GM23248 (cell line): ENCODE results near the gene LSM12. TPM values are rescaled to one million over a fixed set of nuclear protein-coding genes. Genes with fewer than 3 reads are reported as not detected.
A peak's percentile ranks its signal among the peaks of the same experiment; 100 is the strongest.

ENCODE experiments used
- DNase-seq: peaks from one replicate; pipeline ENCODE4 v3.0.0-alpha.2; 2015
- H2AFZ ChIP-seq: fragments of 200-600 bp; sonication (generic); 2 replicates; pipeline ENCODE4 v1.6.1; 2016; ENCODE audit warnings: antibody characterized with exemption
- H3F3A ChIP-seq: fragments of 200-600 bp; sonication (generic); 2 replicates; pipeline ENCODE4 v1.6.1; 2016; ENCODE audit warnings: mild to moderate bottlenecking, antibody characterized with exemption, mixed run types; ENCODE audit not compliant: insufficient read depth
- H3K27ac ChIP-seq: fragments of 200-600 bp; sonication (generic); 2 replicates; pipeline ENCODE4 v1.5.1; 2016; ENCODE audit warnings: mild to moderate bottlenecking
- H3K27me3 ChIP-seq: fragments of 200-600 bp; sonication (generic); replicated peaks from 2 replicates; pipeline ENCODE4 v1.6.1; 2016; ENCODE audit warnings: mild to moderate bottlenecking; ENCODE audit not compliant: insufficient read depth
- H3K36me3 ChIP-seq: fragments of 200-600 bp; sonication (generic); 2 replicates; pipeline ENCODE4 v1.6.1; 2016; ENCODE audit warnings: low read depth, mild to moderate bottlenecking
- H3K4me1 ChIP-seq: fragments of 200-600 bp; sonication (generic); 2 replicates; pipeline ENCODE4 v1.6.1; 2016; ENCODE audit warnings: mild to moderate bottlenecking; ENCODE audit not compliant: insufficient read depth
- H3K4me2 ChIP-seq: fragments of 200-600 bp; sonication (generic); one replicate; pipeline ENCODE4 v1.6.1; 2016; ENCODE audit warnings: mild to moderate bottlenecking; ENCODE audit not compliant: unreplicated experiment
- H3K4me3 ChIP-seq: fragments of 200-600 bp; sonication (generic); 2 replicates; pipeline ENCODE4 v1.5.1; 2016; ENCODE audit warnings: mild to moderate bottlenecking
- H3K79me2 ChIP-seq: fragments of 200-600 bp; sonication (generic); 2 replicates; pipeline ENCODE4 v1.6.1; 2016; ENCODE audit warnings: mild to moderate bottlenecking; ENCODE audit not compliant: insufficient read depth
- H3K9ac ChIP-seq: fragments of 200-600 bp; sonication (generic); 2 replicates; pipeline ENCODE4 v1.6.1; 2016; ENCODE audit warnings: mild to moderate bottlenecking
- H3K9me2 ChIP-seq: fragments of 200-600 bp; sonication (generic); 2 replicates; pipeline ENCODE4 v1.6.1; 2016; ENCODE audit warnings: mixed run types, mild to moderate bottlenecking, moderate library complexity; ENCODE audit not compliant: insufficient read depth
- H3K9me3 ChIP-seq: fragments of 200-600 bp; sonication (generic); one replicate; pipeline ENCODE4 v1.6.1; 2017; ENCODE audit warnings: low read depth
- H4K20me1 ChIP-seq: fragments of 200-600 bp; sonication (generic); 2 replicates; pipeline ENCODE4 v1.6.0; 2016; ENCODE audit not compliant: insufficient read depth
- EZH2 ChIP-seq: fragments of 200-600 bp; sonication (generic); IDR thresholded peaks from 2 replicates; pipeline ENCODE4 v1.6.1; 2018; ENCODE audit warnings: antibody characterized with exemption, mild to moderate bottlenecking; ENCODE audit not compliant: insufficient read depth, poor library complexity, severe bottlenecking
- EZH2phosphoT487 ChIP-seq: fragments of 200-600 bp; sonication (generic); IDR thresholded peaks from 2 replicates; pipeline ENCODE4 v1.6.1; 2018; ENCODE audit warnings: antibody characterized with exemption, moderate library complexity, mild to moderate bottlenecking, low read depth; ENCODE audit not compliant: insufficient read depth
- WGBS, 2 experiments: methylation state at CpG; one replicate each; pipeline ENCODE4 v1.1.6; 2015 to 2017; ENCODE audit warnings: low lambda C conversion rate in 2 of 2, low coverage in 1 of 2; ENCODE audit errors: missing lambda C conversion rate in 2 of 2; 5-methylcytosine and 5-hydroxymethylcytosine counted together
- in situ Hi-C: fragments of 300-500 bp; cut with MboI; formaldehyde crosslinking; loops from 2 replicates; pipeline ENCODE4 v1.15.0; 2020
- polyA plus RNA-seq: library from polyadenylated mRNA; unstranded; fragments of >200 nt; fragmentation: Nextera tagmentation; extraction: Ambion mirVana; gene quantifications from 2 replicates; pipeline ENCODE4 v1.2.1, GENCODE V29; 2016
- total RNA-seq: library from RNA; depleted of rRNA; stranded (reverse); fragments of >200 nt; shearing (Covaris generic); gene quantifications from 2 replicates; pipeline ENCODE4 v1.2.3, GENCODE V29; 2014

Gene LSM12
- total and polyA plus RNA-seq, 2 experiments from 2014 or later = 36.1 to 122 TPM

GRCh38 chr17:44084131-44084538 is 17.7 kb upstream of the LSM12 start:
- no peaks in the 10 kb centered on the region; the same call in 1 of the 2 replicates for H3K36me3 ChIP-seq
- H2AFZ ChIP-seq = no peak overlapping the region
- no peak overlapping the region for H3K4me3 ChIP-seq
- H3K4me1 ChIP-seq = peaks cover 22% of the 10 kb centered on the region
- no peaks in the 10 kb centered on the region for H3K27me3 ChIP-seq
- H4K20me1 ChIP-seq = no peaks in the 10 kb centered on the region
- WGBS, 2 experiments = 76 to 85% methylated on average over 10 of the region's 10 CpGs
- no peak overlapping the region for H3K9ac ChIP-seq
- peaks cover 8% of the 10 kb centered on the region; the same call in 1 of the 2 replicates for H3K79me2 ChIP-seq
- no peak overlapping the region for H3K4me2 ChIP-seq
- H3F3A ChIP-seq = peaks cover 26% of the 10 kb centered on the region
- in situ Hi-C loops = no loop called here
- H3K9me3 ChIP-seq = no peaks in the 10 kb centered on the region
- no peak for TF ChIP-seq EZH2
- TF ChIP-seq EZH2phosphoT487 = no peak
- peak; percentile 47 for DNase-seq
- no peak overlapping the region for H3K27ac ChIP-seq
- no peaks in the 10 kb centered on the region for H3K9me2 ChIP-seq

GRCh38 chr17:44083250-44083849 is 16.9 kb upstream of the LSM12 start:
- DNase-seq = no peak
- Histone ChIP-seq H2AFZ (no peak overlapping the region), H3K4me2 (no peak overlapping the region), H3K9me3 (no peaks in the 10 kb centered on the region), H3K79me2 (peaks cover 8% of the 10 kb centered on the region; the same call in 1 of the 2 replicates), H3F3A (peaks cover 22% of the 10 kb centered on the region), H4K20me1 (no peaks in the 10 kb centered on the region), H3K27ac (no peak overlapping the region), H3K4me1 (peaks cover 22% of the 10 kb centered on the region), H3K4me3 (no peak overlapping the region), H3K36me3 (no peaks in the 10 kb centered on the region; the same call in 1 of the 2 replicates), H3K27me3 (no peaks in the 10 kb centered on the region), H3K9me2 (no peaks in the 10 kb centered on the region), H3K9ac (no peak overlapping the region)
- 80 to 82% methylated on average over 12 of the region's 12 CpGs for WGBS, 2 experiments
- in situ Hi-C loops = no loop called here
- no peak for TF ChIP-seq EZH2phosphoT487
- TF ChIP-seq EZH2 = no peak

GRCh38 chr17:44082256-44082927 is 15.9 kb upstream of the LSM12 start:
- Histone ChIP-seq H3K9ac (peak overlapping the region; percentile 58; the same call in 1 of the 2 replicates), H3K79me2 (peaks cover 8% of the 10 kb centered on the region; the same call in 1 of the 2 replicates), H3K4me3 (no peak overlapping the region), H3F3A (peaks cover 15% of the 10 kb centered on the region), H3K27ac (peak overlapping the region; percentile 77), H3K9me3 (no peaks in the 10 kb centered on the region), H3K9me2 (no peaks in the 10 kb centered on the region), H3K36me3 (no peaks in the 10 kb centered on the region; the same call in 1 of the 2 replicates), H2AFZ (no peak overlapping the region), H3K4me2 (peak overlapping the region; percentile 20), H4K20me1 (no peaks in the 10 kb centered on the region), H3K4me1 (peaks cover 20% of the 10 kb centered on the region), H3K27me3 (no peaks in the 10 kb centered on the region)
- in situ Hi-C loops = no loop called here
- TF ChIP-seq EZH2phosphoT487 = no peak
- no peak for TF ChIP-seq EZH2
- no peak for DNase-seq
- 83% methylated on average over 21 of the region's 21 CpGs for WGBS, 2 experiments

GRCh38 chr17:44081681-44082080 is 15.2 kb upstream of the LSM12 start:
- in situ Hi-C loops = no loop called here
- H3K27me3 ChIP-seq = no peaks in the 10 kb centered on the region
- peaks cover 15% of the 10 kb centered on the region for H3K4me1 ChIP-seq
- no peaks in the 10 kb centered on the region; the same call in 1 of the 2 replicates for H3K36me3 ChIP-seq
- H3K4me3 ChIP-seq = no peak overlapping the region
- peak overlapping the region; percentile 58 for H3K9ac ChIP-seq
- no peak for TF ChIP-seq EZH2
- TF ChIP-seq EZH2phosphoT487 = no peak
- H3K79me2 ChIP-seq = peaks cover 8% of the 10 kb centered on the region; the same call in 1 of the 2 replicates
- H4K20me1 ChIP-seq = no peaks in the 10 kb centered on the region
- H3K9me2 ChIP-seq = no peaks in the 10 kb centered on the region
- peak; percentile 59 for DNase-seq
- no peaks in the 10 kb centered on the region for H3K9me3 ChIP-seq
- peaks cover 12% of the 10 kb centered on the region; the same call in 1 of the 2 replicates for H3F3A ChIP-seq
- H3K4me2 ChIP-seq = peak overlapping the region; percentile 20
- peak overlapping the region; percentile 77 for H3K27ac ChIP-seq
- WGBS, 2 experiments = 85 to 90% methylated on average over 3 of the region's 3 CpGs
- no peak overlapping the region for H2AFZ ChIP-seq
